GM21619 (cell line): ENCODE results near the gene FAM81B.
"Not testable (repeated sequence)": the region's sequence is repeated elsewhere in the genome, so short reads cannot be mapped to it uniquely, and the experiment has no call there.

Source experiments
- ATAC-seq: cut with Tn5 transposase; IDR thresholded peaks from one replicate; pipeline ENCODE4 v1.9.1; 2021; ENCODE audit not compliant: unreplicated experiment

FAM81B gene, protein sequence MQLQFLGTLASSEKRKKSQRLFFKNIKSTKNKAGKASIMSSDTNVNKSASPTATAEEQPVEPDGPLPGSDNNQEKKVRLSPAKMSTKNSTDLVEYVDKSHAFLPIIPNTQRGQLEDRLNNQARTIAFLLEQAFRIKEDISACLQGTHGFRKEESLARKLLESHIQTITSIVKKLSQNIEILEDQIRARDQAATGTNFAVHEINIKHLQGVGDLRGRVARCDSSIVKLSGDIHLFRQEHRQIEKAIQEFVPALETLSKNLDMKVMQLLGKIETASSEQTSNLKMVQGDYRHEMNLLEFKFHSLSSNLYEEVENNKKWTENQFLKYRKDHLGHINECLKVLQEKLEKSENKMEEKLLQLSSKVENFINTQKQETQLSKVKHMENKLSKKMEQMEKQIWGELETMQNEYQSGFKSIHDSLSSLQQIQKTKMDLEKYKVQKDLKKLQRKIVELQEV

DNA sequence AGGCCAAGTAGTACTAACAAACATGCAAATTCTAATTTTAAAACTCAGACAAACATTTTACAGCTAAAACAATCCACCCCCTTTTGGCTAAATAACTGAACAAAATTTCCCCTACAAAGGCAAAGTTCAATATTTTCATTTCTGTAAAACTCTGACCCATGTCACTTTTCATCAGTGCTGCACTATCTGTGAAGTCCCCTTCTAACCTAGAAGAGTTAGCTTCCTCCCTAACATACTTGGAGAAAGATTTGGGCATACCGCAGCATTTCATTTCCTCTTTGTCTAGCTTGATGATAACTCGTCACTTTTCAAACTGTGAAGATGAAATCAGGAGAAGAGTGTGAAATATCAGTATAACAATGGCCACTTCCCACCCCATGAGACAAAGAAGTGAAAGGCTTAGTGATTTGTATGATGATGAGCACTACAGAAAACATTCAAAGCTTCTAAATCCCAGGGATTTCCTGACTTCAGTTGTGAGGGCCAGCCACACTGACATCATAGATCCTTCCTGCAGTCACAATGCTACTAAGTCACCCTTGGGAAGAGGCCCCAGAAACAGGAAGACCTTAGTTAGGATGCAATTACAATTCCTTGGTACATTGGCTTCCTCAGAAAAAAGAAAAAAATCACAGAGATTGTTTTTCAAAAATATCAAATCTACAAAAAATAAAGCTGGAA is at the start of gene FAM81B:
FAM81B (plus strand) TSS at position 555 of the 681 bp plus-strand sequence; CDS start at position 579, 24 bp downstream.
- no peak for ATAC-seq

DNA sequence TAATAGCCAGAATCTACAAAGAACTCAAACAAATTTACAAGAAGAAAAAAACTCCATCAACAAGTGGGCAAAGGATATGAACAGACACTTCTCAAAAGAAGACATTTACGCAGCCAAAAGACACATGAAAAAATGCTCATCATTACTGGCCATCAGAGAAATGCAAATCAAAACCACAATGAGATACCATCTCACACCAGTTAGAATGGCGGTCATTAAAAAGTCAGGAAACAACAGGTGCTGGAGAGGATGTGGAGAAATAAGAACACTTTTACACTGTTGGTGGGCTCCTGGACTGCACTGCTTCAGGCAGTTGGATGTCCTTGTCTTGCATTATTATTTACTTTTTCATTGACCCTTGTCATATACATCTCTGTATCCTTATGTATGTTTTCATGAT is 49.7 kb upstream of the FAM81B start:
- ATAC-seq: not testable (repeated sequence)

DNA sequence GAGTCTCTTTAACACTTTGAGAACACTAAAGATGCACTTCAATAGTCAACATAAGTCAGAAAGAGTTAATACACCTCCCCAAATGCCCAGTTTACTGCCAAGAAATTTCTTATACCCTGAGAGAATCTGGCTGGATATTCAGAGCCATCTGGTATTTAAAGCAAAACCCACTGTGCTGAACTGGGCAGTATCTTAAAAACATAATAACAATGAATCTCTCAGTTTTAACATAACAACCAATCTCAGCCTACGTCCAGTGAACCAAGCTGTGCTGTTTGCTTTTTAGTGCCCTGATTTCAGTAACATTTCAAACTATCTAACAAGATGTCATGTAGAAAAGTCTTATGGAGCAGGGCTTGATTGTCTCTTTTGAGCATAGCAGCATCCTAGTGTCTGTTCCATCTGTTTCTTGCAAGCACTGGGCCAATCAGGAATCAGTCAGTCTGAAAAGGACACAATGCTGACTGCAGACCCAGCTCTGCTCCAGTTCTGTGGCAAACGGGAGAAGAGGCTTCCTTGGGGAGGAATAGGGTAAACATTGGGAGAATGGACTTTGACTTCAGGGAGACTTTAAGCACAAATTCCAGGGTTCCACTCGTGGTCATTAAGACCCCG is 43.6 kb upstream of the FAM81B start:
- no peak for ATAC-seq

DNA sequence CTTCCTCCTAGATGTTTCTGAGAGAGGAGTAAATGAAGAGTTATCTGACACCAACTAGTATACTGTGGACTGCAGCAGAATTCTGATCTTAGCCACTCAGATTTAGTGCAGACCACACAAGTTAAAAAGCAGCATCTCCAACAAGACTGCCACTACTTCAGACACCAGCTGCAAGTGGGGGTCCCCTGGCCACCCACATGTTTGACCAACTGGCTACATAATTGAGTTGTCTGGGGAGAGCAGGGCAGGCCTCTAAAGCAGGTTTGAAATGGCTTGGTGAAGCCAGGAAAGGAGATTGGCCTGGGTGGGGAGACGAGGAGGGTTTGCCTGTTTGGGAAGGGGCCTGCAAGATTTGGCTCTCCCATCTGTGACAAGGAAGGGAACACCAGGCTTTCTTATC is 40.5 kb upstream of the FAM81B start:
- ATAC-seq: no peak

DNA sequence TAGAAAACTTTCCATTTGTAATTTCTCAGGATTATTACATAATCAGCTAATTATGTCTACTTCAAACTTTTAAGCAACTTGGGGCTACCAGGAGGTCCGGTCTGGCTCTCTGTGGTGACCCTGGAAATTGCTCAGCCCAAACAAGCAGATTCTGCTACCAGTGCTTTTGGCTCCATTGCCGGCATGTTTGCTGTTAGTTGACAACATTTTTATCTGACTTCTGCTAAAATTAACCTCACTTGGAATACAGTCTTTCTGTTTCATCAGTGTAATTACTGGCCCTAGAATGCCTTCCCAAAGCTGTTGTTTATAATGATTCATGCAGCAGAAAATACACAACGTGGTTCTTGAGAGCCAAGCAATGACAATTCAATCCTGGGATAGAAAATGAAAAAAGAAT is 38.5 kb upstream of the FAM81B start:
- no peak for ATAC-seq

DNA sequence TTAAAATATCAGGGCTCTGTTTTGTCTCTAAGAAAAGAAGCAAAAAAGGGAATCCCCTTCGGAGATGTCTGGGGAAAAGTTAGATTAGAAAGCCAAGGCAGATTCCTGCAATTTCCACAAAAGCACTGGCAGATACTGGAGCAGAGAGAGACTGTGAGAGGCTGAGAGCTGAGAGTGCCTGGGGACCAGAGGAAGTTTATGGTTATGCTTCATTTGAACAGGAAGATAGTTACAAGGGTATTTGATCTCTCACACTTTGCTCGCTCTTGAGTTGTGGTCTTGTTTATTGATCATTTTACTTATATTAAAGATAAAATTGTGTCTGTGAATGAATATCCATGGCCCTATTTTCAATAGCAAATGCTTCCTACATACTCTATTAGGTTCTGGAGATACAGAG is 32.8 kb upstream of the FAM81B start:
- ATAC-seq: no peak

DNA sequence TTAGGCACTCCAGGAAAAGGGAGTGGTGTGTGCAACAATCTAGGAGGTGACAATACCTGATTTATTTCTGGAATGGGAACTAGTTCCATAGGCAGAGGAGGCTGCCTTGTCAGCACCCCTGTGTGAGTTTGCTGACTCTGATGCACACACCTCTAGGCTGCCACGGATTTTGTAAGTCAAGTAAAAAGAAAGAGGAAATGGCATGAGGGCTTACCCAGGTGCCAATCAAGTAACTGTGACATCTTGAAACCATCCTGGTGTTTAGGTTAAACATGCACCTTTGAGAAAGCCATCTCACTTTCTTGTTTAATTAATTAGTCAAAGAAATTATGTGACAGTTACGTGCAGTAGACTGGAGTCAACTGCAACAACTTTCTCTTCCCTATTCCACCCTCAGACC is 32.3 kb upstream of the FAM81B start:
- no peak for ATAC-seq

DNA sequence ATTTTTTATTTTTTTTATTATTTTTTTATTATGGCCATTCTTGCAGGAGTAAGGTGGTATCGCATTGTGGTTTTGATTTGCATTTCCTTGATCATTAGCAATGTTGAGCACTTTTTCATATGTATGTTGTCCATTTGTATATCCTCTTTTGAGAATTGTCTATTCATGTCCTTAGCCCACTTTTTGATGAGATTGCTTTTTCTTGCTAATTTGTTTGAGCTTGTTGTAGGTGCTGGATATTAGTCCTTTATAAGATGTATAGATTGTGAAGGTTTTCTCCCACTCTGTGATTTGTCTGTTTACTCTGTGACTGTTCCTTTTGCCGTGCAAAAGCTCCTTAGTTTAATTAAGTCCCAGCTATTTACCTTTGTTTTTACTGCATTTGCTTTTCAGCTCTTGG is 30.5 kb upstream of the FAM81B start:
- not testable (repeated sequence) for ATAC-seq

DNA sequence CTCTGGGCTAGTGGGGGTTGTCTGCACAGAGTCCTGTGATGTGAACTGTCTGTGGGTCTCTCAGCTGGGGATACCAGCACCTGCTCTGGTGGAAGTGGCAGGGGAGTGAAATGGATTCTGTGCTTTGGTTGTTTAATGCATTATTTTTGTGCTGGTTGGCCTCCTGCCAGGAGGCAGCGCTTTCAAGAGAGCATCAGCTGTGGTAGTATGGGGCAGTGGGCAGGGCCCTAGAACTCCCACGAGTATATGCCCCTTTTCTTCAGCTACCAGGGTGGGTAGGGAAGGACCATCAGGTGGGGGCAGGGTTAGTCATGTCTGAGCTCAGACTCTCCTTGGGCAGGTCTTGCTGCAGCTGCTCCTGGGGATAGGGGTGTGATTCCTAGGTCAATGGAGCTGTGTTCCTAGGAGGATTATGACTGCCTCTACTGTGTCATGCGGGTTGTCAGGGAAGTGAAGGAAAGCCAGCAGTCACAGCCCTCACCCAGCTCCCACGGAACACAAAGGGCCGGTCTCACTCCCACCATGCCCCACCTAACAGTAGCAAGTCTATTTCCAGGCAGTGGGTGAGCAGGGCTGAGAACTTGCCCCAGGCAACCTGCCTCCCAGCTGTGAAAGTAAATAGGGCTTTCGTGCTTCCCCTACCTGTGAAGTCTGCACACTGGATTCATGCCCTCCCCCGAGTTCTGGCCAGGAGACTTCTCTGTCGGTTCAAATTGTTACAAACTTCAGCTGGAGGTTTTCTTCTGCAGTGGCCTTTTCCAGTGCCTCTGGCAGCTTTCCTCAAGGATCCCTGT is 25.7 kb upstream of the FAM81B start:
- no peak for ATAC-seq

DNA sequence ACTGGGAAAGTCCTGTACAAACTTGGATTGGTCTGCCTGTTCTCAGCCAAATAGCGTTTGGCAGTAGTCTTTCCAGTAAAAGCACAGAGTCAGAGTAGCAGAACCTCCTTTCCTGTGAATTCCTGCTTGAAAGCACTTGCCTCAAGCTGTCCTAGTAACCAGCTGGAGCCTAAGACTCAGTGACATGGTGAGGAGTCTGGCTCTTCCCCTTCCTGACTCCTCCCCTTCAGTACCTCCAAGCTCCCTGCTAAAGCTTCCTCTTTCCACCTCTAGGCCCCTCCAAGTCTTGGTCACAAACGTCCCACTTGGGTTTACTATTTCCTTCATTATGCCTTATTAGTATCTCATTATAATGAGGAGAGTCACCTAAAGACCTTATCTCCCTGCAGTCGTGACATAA is 21.4 kb upstream of the FAM81B start:
- no peak for ATAC-seq

DNA sequence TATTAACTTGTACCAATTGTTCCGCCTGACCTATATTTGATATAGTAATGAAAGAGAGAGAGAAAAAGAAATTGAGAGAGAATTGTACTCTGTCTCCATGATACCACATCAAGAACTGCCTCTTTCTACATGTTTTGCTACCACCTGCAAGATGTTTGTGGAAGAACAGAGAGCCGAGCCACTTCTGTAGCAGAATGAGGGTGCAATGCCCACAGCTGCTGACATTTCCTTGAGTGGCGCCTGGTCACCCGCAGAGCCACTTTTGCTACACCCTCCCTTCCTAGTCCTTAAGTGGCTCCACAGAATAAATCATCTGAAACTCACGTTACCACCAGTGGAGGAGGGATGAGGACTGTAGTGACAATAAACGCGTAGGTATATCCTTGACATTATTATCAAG is 17.1 kb upstream of the FAM81B start:
- no peak for ATAC-seq

DNA sequence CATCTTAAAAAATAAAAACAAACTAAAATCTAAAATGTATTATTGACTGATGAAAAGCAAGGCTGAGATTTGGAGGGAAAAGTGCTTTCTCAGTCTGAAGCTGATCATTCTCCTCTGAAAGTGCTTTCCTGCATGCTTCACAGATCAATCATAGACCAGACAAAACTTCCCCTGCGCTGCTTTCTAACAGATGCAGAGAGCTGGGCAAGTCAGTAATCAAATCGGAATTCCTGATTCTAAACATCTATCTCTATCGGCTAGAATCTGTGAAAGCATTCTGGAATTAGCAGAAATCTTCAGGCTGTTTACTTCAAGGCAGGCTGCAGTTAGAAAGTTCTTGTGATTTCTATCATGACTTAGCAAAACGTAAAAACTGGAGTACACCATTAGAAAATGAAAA is 15.6 kb upstream of the FAM81B start:
- no peak for ATAC-seq

DNA sequence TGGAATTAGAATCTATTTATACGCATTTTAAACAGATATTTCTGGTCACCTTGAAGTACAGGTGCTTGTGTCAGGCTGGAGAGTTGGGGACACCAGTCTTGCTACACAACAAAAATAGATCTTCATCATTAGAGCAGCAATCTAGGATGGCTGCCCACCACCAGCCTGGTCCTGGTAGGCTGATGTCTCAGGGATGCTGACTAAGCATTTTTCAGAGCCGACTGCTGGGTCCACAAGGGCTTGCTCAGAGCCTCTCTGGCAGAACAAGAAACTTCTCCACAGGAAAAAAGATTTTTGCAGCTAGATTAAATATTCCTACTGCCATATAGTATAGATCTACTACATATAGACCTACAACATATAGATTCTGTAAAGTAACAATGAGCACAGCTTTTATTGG is 12.0 kb upstream of the FAM81B start:
- ATAC-seq: no peak

DNA sequence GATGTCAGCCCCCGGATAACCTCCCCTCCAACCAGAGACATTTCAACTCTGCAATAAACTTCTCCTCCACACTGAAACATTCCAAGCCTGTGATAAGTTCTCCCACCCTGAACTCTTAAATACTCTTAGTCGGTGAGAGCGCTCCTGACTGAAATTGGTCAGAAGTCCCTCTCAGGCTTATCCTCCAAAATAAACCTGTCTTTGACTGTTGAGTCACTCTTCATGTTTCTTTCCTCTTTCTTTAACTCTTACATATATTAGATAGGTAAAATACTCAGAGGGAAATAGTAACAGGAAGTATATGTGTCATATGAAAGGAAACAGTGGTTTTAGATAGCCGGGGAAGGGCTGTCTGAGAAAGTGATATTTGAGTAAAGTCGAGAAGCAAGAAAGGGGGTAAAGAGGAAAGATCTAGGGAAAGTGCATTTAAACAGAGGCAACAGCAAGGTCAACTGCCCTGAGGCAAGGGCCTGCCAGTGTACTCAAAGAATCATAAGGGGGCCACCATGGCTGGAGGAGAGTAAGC is 11.0 kb upstream of the FAM81B start:
- ATAC-seq: no peak

DNA sequence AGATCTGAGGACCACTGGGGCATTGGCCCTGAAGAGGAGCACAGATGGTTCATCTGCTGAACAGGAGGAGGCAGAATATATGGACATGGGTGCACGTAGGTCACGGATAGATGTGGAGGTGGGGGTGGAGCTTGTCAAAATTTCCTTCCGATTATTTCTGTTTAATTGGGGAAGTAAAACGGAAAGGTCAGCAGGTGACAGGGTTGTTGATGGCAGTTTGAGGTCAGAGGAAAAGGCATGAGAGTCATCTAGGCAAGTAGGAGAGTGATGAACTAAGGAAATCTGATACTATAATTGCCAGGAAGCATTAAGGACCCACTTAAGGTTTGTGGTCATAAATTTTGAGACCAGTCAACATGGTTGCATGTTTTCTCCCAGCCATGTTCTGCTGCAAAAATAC is 8.4 kb upstream of the FAM81B start:
- no peak for ATAC-seq

DNA sequence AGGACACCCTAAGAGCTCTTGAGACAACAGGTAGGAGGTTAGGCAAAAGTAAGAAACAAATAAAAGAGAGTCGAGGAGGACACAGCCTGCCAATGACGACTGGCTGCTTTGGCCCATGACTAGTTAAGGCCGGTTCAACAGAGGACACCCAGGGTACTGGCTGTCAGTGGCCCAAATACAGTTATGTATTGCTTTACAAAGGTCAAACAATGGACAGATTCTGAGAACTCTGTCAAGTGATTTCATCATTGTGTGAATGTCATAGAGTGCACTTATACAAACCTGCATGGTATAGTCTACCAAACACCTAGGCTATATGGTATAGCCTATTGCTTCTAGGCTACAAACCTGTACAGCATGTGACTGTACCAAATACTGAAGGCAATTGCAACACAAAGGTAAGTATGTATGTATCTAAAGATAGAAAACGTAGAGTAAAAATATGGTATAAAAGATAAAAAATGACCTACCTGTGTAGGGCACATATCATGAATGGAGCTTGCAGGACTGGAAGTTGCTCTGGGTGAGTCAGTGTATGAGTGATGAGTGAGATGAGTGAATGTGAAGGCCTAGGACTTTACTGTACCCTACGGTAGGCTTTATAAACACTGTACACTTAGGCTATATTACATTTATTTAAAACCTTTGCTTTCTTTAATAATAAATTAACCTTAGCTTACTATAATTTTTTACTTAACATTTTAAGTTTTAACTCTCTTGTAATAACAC is 6.5 kb upstream of the FAM81B start:
- no peak for ATAC-seq

DNA sequence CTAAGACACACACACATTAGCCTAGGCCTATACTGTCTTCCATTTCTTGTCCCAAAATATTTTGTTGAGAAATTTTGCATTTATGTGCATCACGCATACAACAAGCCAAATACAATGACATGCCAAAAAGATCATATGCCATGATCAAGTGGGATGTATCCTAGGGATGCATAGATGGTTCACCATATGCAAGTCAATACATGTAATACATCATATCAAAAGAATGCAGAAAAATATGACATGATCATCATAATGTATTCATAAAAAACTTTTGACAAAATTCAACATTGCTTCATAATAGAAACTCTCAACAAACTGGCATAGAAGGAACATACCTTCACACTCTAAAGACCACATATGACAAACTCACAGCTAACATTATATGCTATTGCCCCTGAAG is 5.8 kb upstream of the FAM81B start:
- no peak for ATAC-seq

DNA sequence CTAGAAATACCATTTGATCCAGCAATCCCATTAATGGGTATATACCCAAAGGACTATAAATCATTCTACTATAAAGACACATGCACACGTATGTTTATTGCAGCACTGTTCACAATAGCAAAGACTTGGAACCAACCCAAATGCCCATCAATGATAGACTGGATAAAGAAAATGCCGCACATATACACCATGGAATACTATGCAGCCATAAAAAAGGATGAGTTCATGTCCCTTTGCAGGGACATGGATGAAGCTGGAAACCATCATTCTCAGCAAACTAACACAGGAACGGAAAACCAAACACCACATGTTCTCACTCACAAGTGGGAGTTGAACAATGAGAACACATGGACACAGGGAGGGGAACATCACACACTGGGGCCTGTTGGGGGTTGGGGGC is 799 bp downstream of the FAM81B start:
- ATAC-seq: not testable (repeated sequence)

DNA sequence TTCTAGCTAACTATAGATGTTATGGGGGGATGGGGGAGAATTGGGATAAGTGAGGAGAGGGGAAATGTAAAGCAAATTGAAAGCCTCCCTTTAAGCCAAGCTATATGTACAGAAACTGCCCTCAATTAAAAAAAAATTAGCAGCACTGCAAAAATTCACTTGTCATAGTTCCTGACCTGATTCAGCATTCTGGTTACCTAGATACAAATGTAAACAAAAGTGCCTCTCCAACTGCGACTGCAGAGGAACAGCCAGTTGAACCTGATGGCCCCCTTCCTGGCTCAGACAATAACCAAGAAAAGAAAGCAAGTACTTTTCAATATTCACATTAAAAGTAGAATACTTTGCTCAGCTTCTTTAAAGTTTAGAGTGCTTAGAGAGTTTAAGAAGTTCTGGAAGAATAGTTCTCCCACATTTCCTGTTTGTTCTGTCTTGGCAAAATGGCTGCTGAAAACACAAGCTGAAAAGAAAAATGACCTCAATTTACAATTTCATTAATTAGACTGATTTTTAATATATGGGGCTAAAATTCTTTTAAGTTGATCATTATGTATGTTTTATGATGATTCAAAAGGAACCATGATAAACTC is 1.5 kb downstream of the FAM81B start:
- no peak for ATAC-seq

DNA sequence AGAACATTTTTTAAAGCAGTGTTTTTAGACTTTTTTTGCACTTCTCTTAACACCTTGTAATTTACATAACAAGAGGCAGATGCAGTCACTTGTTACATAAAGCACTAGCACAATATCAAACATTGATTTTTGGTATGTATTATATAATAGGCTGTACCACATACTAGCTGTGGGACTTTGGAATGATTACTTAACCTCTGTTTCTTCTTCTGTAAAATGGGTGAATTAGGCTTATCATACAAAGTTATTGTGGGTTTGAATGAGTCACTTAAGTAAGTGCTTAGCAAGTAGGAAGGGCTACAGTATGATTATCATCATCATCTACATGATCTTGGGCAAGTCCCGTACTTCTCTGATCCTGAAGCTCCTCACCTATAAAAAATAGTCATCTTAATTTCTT is 2.1 kb downstream of the FAM81B start:
- ATAC-seq: no peak
